ENCODE measurements around the gene UBE3D. TPM values are rescaled to one million over a fixed set of nuclear protein-coding genes. Genes with fewer than 3 reads are reported as not detected.

UBE3D gene
- total and polyA plus RNA-seq, 2 of the 8 experiments (the other 6 are each of a cell fraction or from before 2014, with no cell fraction given), result 5.7 to 16.3 TPM

- no peaks in the 10 kb centered on the region; the same call in 1 of the 2 replicates for H3K23me2 ChIP-seq (ENCODE audit: low read depth, low read length)
- H3K27me3 ChIP-seq (replicated peaks in 1 of 4; ENCODE audit: control insufficient read depth in 3 of 4, extremely low read depth in 1 of 4, insufficient read depth in 3 of 4, low read length in 3 of 4), result no peaks in the 10 kb centered on the region
- no peak overlapping the region for H4K91ac ChIP-seq (replicated peaks; ENCODE audit: insufficient read length, low read length)
- no peaks in the 10 kb centered on the region for H3K79me2 ChIP-seq (ENCODE audit: control insufficient read depth in 1 of 2, insufficient read depth in 2 of 2, low read length in 2 of 2)
- H3K4ac ChIP-seq (replicated peaks; ENCODE audit: insufficient read length, low read depth, low read length), result no peak overlapping the region
- FAIRE-seq (no peak), DNase-seq (ENCODE audit: low read depth in 1 of 2, low spot score in 2 of 2) (no peak)
- H2BK120ac ChIP-seq (replicated peaks; ENCODE audit: low read depth, low read length), result no peak overlapping the region
- H4K8ac ChIP-seq (ENCODE audit: extremely low read depth, insufficient read depth, low read length), result no peak overlapping the region
- no peak overlapping the region for H2AFZ ChIP-seq (ENCODE audit: low read length)
- H2BK12ac ChIP-seq (ENCODE audit: low read depth, low read length), result no peak overlapping the region
- no peak overlapping the region for H2BK5ac ChIP-seq (ENCODE audit: low read depth, low read length)
- no peak overlapping the region for H3K56ac ChIP-seq (replicated peaks; ENCODE audit: insufficient read length, low read depth, low read length)
- H3K4me1 ChIP-seq (replicated peaks in 1 of 4; ENCODE audit: control insufficient read depth in 3 of 4, insufficient read depth in 4 of 4, low read length in 3 of 4), result no peaks in the 10 kb centered on the region
- H3K79me1 ChIP-seq (ENCODE audit: low read depth, low read length), result peaks cover 2% of the 10 kb centered on the region; the same call in 1 of the 2 replicates
- H3K23ac ChIP-seq (ENCODE audit: insufficient read length), result no peak overlapping the region
- no peaks in the 10 kb centered on the region for H4K20me1 ChIP-seq (replicated peaks in 1 of 2; ENCODE audit: control insufficient read depth in 1 of 2, insufficient read depth in 2 of 2, low read length in 2 of 2)
- CTCF ChIA-PET (ENCODE audit: partially characterized antibody), result no interaction called here
- H3K9ac ChIP-seq (replicated peaks in 1 of 4; ENCODE audit: extremely low read depth in 1 of 4, low read depth in 3 of 4, low read length in 3 of 4), result no peak overlapping the region
- H2AK5ac ChIP-seq (ENCODE audit: low read depth, low read length), result no peak overlapping the region
- H3K27ac ChIP-seq (ENCODE audit: low read depth, low read length), result no peak overlapping the region
- no peak overlapping the region for H3K4me3 ChIP-seq (ENCODE audit: extremely low read depth in 1 of 4, insufficient read depth in 2 of 4, low read depth in 3 of 4, low read length in 4 of 4)
- H3K18ac ChIP-seq (ENCODE audit: extremely low read depth, low read length), result no peak overlapping the region
- no peak overlapping the region for H2BK15ac ChIP-seq (ENCODE audit: low read length)
- POLR2A ChIA-PET (ENCODE audit: partially characterized antibody), result no interaction called here
- no peaks in the 10 kb centered on the region for H3K9me3 ChIP-seq (ENCODE audit: insufficient read depth in 2 of 2, low read depth in 1 of 2, low read length in 1 of 2)
- no peak overlapping the region for H4K5ac ChIP-seq (ENCODE audit: insufficient read length, low read depth, low read length)
- 87% methylated on average over 4 of the region's 4 CpGs; no CpG with 5 or more reads in 1 of the 2 experiments for WGBS, 2 experiments (ENCODE audit: extremely low coverage in 1 of 2, insufficient coverage in 1 of 2, insufficient read length in 1 of 2, insufficient replicate concordance in 2 of 2, low coverage in 1 of 2, low lambda C conversion rate in 2 of 2, missing lambda C conversion rate in 1 of 2)
- H3K14ac ChIP-seq (ENCODE audit: insufficient read length), result no peak overlapping the region
- H3K36me3 ChIP-seq (ENCODE audit: control insufficient read depth in 2 of 4, insufficient read depth in 4 of 4, low read length in 3 of 4), result no peaks in the 10 kb centered on the region
- H3K4me2 ChIP-seq (ENCODE audit: insufficient read depth in 1 of 2, low read depth in 2 of 2, low read length in 2 of 2), result no peak overlapping the region
- no peak overlapping the region for H2BK20ac ChIP-seq (ENCODE audit: low read length)
- TF ChIP-seq CBX5 (IDR thresholded peaks at IDR 0.05; ENCODE audit: low read depth, low read length), result no peak
- no peak for TF ChIP-seq USF2 (IDR thresholded peaks at IDR 0.05; ENCODE audit: low read length)
- TF ChIP-seq SP1 (IDR thresholded peaks at IDR 0.05; ENCODE audit: low read depth, low read length), result no peak
- no peak for TF ChIP-seq POU5F1 (IDR thresholded peaks at IDR 0.05; ENCODE audit: low read depth, low read length)
- TF ChIP-seq RAD21 (IDR thresholded peaks at IDR 0.05 in 1 of 2, conservative IDR thresholded peaks at IDR 0.05 in 1 of 2; ENCODE audit: low read depth in 2 of 2, low read length in 2 of 2), result no peak
- TF ChIP-seq KDM5A (IDR thresholded peaks at IDR 0.05; ENCODE audit: low read length), result no peak
- no peak for TF ChIP-seq SP4 (IDR thresholded peaks at IDR 0.05; ENCODE audit: low read length)
- TF ChIP-seq FOSL1 (IDR thresholded peaks at IDR 0.05; ENCODE audit: insufficient read depth, low read depth, low read length), result no peak
- TF ChIP-seq BCL11A (IDR thresholded peaks at IDR 0.05; ENCODE audit: low read depth in 2 of 2, low read length in 2 of 2), result no peak
- no peak for TF ChIP-seq SIRT6 (IDR thresholded peaks at IDR 0.05; ENCODE audit: low read length)
- TF ChIP-seq SUZ12 (IDR thresholded peaks at IDR 0.05; ENCODE audit: low read length), result no peak
- no peak for TF ChIP-seq HDAC6 (IDR thresholded peaks at IDR 0.05; ENCODE audit: low read depth, low read length)
- no peak for TF ChIP-seq SAP30 (IDR thresholded peaks at IDR 0.05; ENCODE audit: insufficient read depth, insufficient replicate concordance, low read length)
- TF ChIP-seq NRF1 (IDR thresholded peaks at IDR 0.05; ENCODE audit: low read depth, low read length), result no peak
Observed at GRCh38 chr6:82904257-82904656, 161.4 kb downstream of the UBE3D start.

All from H1 (cell line).